ENCODE data around the gene C19orf25.

C19orf25 gene

DNA sequence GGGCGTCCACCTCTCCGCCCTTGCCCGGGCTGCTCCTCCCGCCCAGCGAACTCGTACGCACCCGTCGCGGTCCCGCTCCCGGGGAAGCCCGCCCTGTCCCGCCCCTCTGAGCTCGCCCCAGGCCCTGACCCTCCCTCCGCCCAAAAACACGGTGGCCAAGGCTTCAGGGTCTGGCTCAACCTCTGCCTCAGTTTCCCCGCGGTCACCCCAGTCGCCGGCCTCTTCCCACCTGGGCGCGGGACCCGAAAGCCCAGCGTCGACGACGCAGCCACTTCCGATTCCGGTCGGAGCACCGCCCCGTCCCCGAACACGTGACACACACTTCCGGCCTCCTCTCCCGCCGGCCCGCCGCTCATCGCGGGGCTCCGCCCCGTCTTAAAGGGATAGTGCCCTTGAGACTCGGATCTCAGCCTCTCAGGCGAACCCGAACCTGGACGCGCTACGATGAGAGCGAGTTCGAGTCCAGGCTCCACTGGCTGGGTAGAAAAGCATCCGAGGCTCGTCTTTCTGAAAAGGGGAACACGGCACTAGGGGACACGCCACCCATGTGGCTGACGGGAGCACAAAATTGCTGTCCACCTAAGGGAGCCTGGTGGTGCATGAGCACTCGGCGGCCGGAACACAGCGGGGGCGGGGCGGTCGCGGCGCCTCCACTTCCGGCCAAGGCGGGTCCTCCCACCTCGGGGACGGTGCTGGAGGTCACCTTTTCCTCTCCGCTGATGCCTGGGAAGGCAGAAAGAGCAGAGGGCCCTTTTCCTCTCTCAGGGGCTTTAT, at the start of gene C19orf25:
Gene C19orf25, minus strand, starts transcription at position 282 of the 774 bp plus-strand sequence. CDS start 312 bp downstream, outside the sequence.
- Histone ChIP-seq H3K4me3 (ENCODE audit: low read length) (peak within 1 kb of the TSS; percentile 34), H3K9ac (ENCODE audit: low read length) (peak within 1 kb of the TSS; percentile 82)

DNA sequence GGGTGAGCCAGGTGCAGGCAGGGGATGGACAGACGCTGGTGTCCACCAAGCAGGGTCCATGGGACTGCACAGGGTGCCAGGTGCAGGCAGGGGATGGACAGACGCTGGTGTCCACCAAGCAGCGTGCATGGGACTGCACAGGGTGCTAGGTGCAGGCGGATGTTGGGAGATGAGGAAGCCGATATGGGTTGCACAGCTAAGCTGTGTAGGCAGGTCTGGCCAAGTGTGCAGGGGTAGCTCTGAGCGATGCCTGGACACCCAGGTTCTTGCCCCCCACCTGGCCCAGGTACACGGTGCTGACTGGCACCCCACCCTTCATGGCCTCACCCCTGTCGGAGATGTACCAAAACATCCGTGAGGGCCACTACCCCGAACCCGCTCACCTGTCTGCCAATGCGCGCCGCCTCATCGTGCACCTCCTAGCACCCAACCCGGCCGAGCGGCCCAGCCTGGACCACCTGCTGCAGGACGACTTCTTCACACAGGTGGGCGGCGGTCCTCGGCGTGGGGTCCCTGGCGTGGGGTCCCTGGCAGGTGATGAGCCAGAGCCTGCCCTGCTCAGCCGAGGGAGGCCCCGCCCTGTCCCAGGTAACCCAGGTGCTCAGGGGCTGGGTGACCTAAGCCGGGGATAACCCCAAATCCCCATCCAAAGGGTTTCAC, 48.8 kb upstream of the C19orf25 start:
- no peaks in the 10 kb centered on the region for H3K4me1 ChIP-seq (ENCODE audit: control insufficient read depth, insufficient read depth, low read length)
- no peaks in the 10 kb centered on the region for H3K9me3 ChIP-seq (ENCODE audit: control insufficient read depth, low read length)
- H3K9ac ChIP-seq (ENCODE audit: low read length) = no peak overlapping the region
- H3K4me3 ChIP-seq (ENCODE audit: low read length) = no peak overlapping the region
- H3K27me3 ChIP-seq (ENCODE audit: control insufficient read depth, insufficient read depth, low read length) = peaks cover 37% of the 10 kb centered on the region
- no peaks in the 10 kb centered on the region for H3K36me3 ChIP-seq (ENCODE audit: control insufficient read depth, insufficient read depth, low read length)

More for the DNA sequence above, at the start of gene C19orf25:
- no peaks in the 10 kb centered on the region for H3K9me3 ChIP-seq (ENCODE audit: control insufficient read depth, low read length)
- no peaks in the 10 kb centered on the region for H3K36me3 ChIP-seq (ENCODE audit: control insufficient read depth, insufficient read depth, low read length)
- no peaks in the 10 kb centered on the region for H3K4me1 ChIP-seq (ENCODE audit: control insufficient read depth, insufficient read depth, low read length)
- no peaks in the 10 kb centered on the region for H3K27me3 ChIP-seq (ENCODE audit: control insufficient read depth, insufficient read depth, low read length)

DNA sequence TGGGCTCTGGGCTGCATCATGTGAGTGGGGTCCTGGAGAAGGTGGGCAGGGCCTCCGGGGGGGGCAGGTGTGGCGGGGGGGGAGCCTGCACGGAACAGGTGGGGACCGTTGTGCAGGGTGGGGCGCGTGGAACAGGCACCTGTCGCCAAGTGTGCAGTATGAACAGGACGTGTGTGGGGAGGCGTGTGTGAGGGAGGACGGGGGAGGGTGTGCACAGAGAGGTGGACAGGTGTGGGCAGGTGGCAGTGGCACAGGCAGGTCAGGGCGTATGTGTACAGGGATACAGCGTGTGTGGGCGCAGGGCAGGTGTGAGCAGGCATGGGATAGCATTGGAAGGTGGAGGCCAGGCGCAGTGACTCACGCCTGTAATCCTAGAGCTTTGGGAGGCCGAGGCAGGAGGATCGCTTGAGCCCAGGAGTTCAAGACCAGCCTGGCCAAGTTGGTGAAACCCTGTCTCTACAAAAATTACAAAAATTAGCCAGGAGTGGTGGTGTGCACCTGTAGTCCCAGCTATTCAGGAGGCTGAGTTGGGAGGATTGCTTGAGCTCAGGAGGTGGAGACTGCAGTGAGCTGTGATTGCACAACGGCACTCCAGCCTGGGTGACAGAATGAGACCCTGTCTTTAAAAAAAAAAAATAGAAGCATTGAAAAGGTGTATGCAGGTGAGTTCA, 48.1 kb upstream of the C19orf25 start:
- Histone ChIP-seq H3K36me3 (ENCODE audit: control insufficient read depth, insufficient read depth, low read length) (no peaks in the 10 kb centered on the region), H3K4me3 (ENCODE audit: low read length) (no peak overlapping the region), H3K9ac (ENCODE audit: low read length) (no peak overlapping the region), H3K27me3 (ENCODE audit: control insufficient read depth, insufficient read depth, low read length) (peaks cover 41% of the 10 kb centered on the region), H3K9me3 (ENCODE audit: control insufficient read depth, low read length) (no peaks in the 10 kb centered on the region), H3K4me1 (ENCODE audit: control insufficient read depth, insufficient read depth, low read length) (no peaks in the 10 kb centered on the region)

DNA sequence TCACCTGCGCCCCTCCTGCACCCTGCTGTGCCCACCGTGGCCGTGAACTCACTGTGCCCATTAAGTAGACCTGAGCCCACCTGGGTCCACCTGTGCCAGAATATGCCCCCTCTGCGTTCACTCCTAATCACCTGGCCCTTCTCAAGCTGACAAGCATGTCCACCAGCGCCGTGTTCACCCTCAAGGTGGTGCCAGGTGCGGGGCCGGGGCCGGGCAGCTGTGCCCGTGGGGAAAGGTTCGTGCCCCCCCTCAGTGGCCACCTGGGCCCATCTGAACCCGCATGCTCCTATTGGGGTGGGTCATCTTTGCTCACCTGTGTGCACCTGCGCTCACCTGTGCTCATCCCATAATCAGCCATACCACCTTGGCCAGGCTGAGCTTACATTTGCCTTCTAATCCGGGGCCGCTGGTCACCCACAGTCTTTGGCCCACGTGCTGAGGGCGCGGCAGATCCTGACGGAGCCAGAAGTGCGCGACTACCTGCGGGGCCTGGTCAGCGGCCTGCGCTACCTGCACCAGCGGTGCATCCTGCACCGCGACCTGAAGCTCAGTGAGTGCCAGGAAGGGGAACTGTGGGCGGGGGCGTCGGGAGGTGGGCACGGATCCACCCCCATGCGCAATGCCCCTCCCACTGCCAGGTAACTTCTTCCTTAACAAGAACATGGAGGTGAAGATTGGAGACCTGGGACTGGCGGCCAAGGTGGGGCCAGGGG, 47.2 kb upstream of the C19orf25 start:
- peaks cover 44% of the 10 kb centered on the region for H3K27me3 ChIP-seq (ENCODE audit: control insufficient read depth, insufficient read depth, low read length)

DNA sequence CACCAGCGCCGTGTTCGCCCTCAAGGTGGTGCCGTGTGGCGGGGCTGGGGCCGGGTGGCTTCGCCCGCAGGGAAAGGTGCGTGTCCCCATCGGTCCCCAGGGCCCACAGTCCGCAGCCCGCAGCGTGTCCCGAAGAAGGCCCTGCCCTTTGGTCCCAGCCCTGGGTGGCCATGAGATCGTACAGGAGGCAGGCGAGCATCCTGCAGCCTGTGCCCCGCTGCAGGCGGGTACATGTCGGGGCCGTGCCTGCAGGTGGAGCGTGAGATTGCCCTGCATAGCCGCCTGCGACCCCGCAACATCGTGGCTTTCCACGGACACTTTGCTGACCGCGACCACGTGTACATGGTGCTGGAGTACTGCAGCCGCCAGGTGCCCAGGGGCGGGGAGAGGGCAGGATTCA, 46.3 kb upstream of the C19orf25 start:
- no peaks in the 10 kb centered on the region for H3K4me1 ChIP-seq (ENCODE audit: control insufficient read depth, insufficient read depth, low read length)
- no peaks in the 10 kb centered on the region for H3K9me3 ChIP-seq (ENCODE audit: control insufficient read depth, low read length)
- H3K4me3 ChIP-seq (ENCODE audit: low read length) = no peak overlapping the region
- H3K9ac ChIP-seq (ENCODE audit: low read length) = no peak overlapping the region
- H3K27me3 ChIP-seq (ENCODE audit: control insufficient read depth, insufficient read depth, low read length) = peaks cover 44% of the 10 kb centered on the region
- H3K36me3 ChIP-seq (ENCODE audit: control insufficient read depth, insufficient read depth, low read length) = no peaks in the 10 kb centered on the region

More for the DNA sequence above, 47.2 kb upstream of the C19orf25 start:
- Histone ChIP-seq H3K4me1 (ENCODE audit: control insufficient read depth, insufficient read depth, low read length) (no peaks in the 10 kb centered on the region), H3K9ac (ENCODE audit: low read length) (no peak overlapping the region), H3K36me3 (ENCODE audit: control insufficient read depth, insufficient read depth, low read length) (no peaks in the 10 kb centered on the region), H3K9me3 (ENCODE audit: control insufficient read depth, low read length) (no peaks in the 10 kb centered on the region), H3K4me3 (ENCODE audit: low read length) (no peak overlapping the region)

DNA sequence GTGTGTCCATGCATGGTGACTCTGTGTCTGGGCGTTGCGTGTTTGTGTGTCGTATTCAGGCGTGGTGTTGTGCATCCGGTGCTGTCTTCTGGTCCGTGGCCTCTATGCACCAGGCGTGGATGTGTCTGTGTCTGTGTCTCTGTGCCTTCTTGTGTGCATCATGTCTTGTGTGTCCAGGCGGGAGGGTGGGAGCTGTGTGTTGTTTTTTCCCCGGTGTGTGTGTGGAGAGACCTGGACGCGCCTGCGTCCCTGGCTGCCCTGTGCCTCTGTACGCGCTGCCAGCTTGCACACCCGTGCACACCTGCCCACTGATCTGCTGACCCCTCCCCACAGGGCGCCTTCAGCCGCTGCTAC, 45.9 kb upstream of the C19orf25 start:
- no peak overlapping the region for H3K4me3 ChIP-seq (ENCODE audit: low read length)
- H3K27me3 ChIP-seq (ENCODE audit: control insufficient read depth, insufficient read depth, low read length) = peaks cover 41% of the 10 kb centered on the region
- no peaks in the 10 kb centered on the region for H3K4me1 ChIP-seq (ENCODE audit: control insufficient read depth, insufficient read depth, low read length)
- H3K9ac ChIP-seq (ENCODE audit: low read length) = no peak overlapping the region
- H3K36me3 ChIP-seq (ENCODE audit: control insufficient read depth, insufficient read depth, low read length) = no peaks in the 10 kb centered on the region
- no peaks in the 10 kb centered on the region for H3K9me3 ChIP-seq (ENCODE audit: control insufficient read depth, low read length)

DNA sequence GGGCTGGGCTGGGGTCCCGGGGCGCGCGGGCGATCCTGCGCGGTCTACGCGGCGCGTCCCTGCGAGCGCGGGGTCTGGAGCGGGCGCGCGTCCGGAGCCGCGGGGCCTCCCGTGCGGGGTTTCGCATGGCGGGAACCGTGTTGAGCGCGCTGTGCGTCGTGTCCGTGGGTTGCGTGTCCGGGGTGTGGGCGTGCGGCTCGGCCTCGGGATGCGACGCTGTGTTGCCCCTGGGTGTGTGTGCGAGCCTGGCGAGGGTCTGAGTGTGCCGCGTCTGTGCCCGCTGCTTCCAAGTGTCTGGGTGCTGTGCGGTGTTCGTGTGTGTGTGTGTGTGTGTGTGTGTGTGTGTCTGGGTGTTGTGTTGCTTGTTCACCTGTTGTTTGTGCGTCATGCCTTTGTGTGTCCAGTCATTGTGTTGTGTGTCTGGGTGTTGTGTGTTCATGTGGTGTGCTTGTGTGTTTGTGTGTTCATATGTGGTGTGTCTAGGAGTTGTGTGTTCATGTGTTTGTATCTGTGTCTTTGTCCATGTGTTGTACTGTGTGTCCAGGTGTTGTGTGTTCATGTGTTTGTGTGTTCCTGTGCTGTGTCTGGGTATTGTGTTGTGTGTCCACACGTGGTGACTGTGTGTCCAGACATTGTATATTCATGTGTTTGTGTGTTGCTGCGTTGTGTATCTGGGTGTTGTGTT, 45.4 kb upstream of the C19orf25 start:
- no peaks in the 10 kb centered on the region for H3K4me1 ChIP-seq (ENCODE audit: control insufficient read depth, insufficient read depth, low read length)
- no peaks in the 10 kb centered on the region for H3K9me3 ChIP-seq (ENCODE audit: control insufficient read depth, low read length)
- peaks cover 41% of the 10 kb centered on the region for H3K27me3 ChIP-seq (ENCODE audit: control insufficient read depth, insufficient read depth, low read length)
- H3K4me3 ChIP-seq (ENCODE audit: low read length) = no peak overlapping the region
- H3K9ac ChIP-seq (ENCODE audit: low read length) = no peak overlapping the region
- H3K36me3 ChIP-seq (ENCODE audit: control insufficient read depth, insufficient read depth, low read length) = no peaks in the 10 kb centered on the region

DNA sequence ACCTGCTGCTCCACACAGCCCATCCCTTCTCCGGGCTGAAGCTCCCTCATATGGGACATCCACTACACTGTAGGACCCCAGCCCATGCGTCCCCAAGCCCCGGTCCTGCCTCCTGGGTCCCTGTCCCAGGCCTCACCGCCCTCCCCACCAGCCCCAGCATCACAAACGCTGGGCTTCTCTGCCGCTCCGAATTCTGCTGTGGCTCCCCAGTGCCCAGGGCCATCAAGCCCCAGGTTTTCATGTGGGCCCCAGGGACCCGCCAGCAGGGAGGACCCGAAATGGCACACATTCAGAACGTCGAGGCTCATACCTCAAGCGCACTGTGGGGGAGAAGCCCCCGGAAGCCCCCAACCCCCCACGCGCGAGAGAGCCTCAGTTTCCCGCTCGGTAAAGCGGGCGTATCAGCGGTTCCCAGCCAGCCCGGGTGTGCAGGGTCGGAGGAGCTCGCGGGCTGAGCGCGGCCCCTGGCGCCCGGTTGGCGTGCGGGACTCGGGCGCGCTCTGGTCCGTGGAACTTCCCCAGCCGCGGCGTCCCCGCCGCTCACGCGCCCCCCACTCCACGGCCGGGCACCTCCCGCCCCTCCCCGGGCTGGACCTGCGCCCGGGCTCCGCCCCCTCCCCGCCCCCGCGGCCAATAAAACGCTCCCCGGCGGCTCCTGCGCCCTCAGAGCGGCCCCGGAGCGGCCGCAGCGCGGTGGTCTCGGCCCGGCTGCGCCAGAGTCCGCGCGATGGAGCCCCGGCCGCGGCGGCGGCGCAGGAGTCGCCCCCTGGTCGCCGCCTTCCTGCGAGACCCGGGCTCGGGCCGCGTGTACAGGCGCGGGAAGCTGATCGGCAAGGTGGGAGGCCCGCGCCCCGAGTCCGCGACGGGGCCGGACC, 44.6 kb upstream of the C19orf25 start, which contains the start of gene PLK5:
Gene PLK5, plus strand, starts transcription at position 666 of the 875 bp plus-strand sequence. CDS start 2,920 bp downstream, outside the sequence.
- Histone ChIP-seq H3K27me3 (ENCODE audit: control insufficient read depth, insufficient read depth, low read length) (peaks cover 41% of the 10 kb centered on the region), H3K4me3 (ENCODE audit: low read length) (no peak within 1 kb of the TSS), H3K9me3 (ENCODE audit: control insufficient read depth, low read length) (no peaks in the 10 kb centered on the region), H3K4me1 (ENCODE audit: control insufficient read depth, insufficient read depth, low read length) (no peaks in the 10 kb centered on the region), H3K9ac (ENCODE audit: low read length) (no peak within 1 kb of the TSS), H3K36me3 (ENCODE audit: control insufficient read depth, insufficient read depth, low read length) (no peaks in the 10 kb centered on the region)

DNA sequence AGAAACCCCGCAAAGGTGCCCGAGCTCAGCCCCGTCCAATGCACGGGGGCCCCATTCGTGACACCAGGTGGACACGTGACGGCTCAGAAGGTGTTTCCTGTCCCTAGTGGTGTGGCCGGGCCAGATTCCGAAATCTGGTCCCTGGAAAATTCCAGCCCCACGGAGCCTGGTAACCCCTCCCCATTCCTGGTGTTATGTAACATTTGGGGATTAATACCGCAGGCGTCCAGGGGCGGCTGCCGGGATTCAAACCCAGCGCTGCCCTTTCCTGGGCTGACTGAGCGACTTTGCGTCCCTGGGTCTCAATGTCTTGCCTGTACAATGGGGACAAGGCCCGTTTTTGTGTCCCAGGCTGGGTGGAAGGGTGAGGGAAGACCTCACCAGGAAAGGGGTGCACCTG, 43.8 kb upstream of the C19orf25 start:
- H3K27me3 ChIP-seq (ENCODE audit: control insufficient read depth, insufficient read depth, low read length) = peaks cover 47% of the 10 kb centered on the region
- H3K4me1 ChIP-seq (ENCODE audit: control insufficient read depth, insufficient read depth, low read length) = no peaks in the 10 kb centered on the region
- H3K9me3 ChIP-seq (ENCODE audit: control insufficient read depth, low read length) = no peaks in the 10 kb centered on the region
- no peak overlapping the region for H3K9ac ChIP-seq (ENCODE audit: low read length)
- no peak overlapping the region for H3K4me3 ChIP-seq (ENCODE audit: low read length)
- H3K36me3 ChIP-seq (ENCODE audit: control insufficient read depth, insufficient read depth, low read length) = no peaks in the 10 kb centered on the region

DNA sequence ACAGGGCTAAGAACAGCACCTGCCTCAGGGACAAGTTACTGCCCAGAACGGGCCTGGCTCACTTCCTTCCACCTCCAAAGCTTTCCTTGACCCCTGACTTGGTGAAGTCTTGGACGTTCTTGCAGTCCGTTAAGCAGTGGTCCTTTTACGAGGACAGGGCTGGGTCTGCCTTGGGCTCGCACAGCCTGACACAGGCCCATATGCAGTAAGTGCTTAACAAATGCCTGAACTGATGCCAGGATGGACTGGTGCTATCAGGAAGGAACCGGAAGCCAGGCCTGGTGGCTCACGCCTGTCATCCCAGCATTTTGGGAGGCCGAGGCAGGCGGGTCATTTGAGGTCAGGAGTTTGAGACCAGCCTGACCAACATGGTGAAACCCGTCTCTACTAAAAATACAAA, 43.0 kb upstream of the C19orf25 start:
- Histone ChIP-seq H3K36me3 (ENCODE audit: control insufficient read depth, insufficient read depth, low read length) (no peaks in the 10 kb centered on the region), H3K9me3 (ENCODE audit: control insufficient read depth, low read length) (no peaks in the 10 kb centered on the region), H3K27me3 (ENCODE audit: control insufficient read depth, insufficient read depth, low read length) (peaks cover 47% of the 10 kb centered on the region), H3K9ac (ENCODE audit: low read length) (no peak overlapping the region), H3K4me3 (ENCODE audit: low read length) (no peak overlapping the region), H3K4me1 (ENCODE audit: control insufficient read depth, insufficient read depth, low read length) (no peaks in the 10 kb centered on the region)

DNA sequence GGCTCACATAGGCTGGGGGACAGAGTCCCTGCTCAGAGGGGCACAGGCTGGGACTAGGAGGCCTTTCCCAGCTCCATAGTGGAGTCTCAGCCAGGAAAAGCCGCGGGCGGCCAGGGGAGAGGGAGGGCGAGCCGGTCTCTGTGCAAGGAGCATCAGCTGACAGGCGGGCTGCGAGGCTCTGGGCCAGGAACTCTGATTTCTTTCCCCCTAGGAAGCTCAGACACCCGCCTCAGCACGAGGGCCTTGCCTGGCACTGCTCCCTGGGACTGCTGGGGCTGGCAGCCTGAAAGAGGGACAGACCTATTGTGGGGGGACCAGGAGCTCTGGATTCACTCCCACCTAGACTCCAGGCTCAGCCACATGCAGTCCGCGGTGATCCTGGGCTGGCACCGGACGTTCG, 42.6 kb upstream of the C19orf25 start:
- H3K4me3 ChIP-seq (ENCODE audit: low read length) = no peak overlapping the region
- H3K36me3 ChIP-seq (ENCODE audit: control insufficient read depth, insufficient read depth, low read length) = no peaks in the 10 kb centered on the region
- no peak overlapping the region for H3K9ac ChIP-seq (ENCODE audit: low read length)
- H3K27me3 ChIP-seq (ENCODE audit: control insufficient read depth, insufficient read depth, low read length) = peaks cover 47% of the 10 kb centered on the region
- H3K4me1 ChIP-seq (ENCODE audit: control insufficient read depth, insufficient read depth, low read length) = no peaks in the 10 kb centered on the region
- H3K9me3 ChIP-seq (ENCODE audit: control insufficient read depth, low read length) = no peaks in the 10 kb centered on the region
